ENCODE data around the gene RRAD.

The RRAD gene

GRCh38 chr16:66917741-66918140, 7.6 kb downstream of the RRAD start:
- DNase-seq (ENCODE audit: low read depth in 2 of 2, low spot score in 1 of 2), result no peak

- DNase-seq (ENCODE audit: low read depth in 2 of 2, low spot score in 1 of 2), result no peak
Observed at GRCh38 chr16:66916518-66916917, 8.8 kb downstream of the RRAD start.

GRCh38 chr16:66915041-66915440, 10.3 kb downstream of the RRAD start:
- DNase-seq (ENCODE audit: low read depth in 2 of 2, low spot score in 1 of 2), result no peak

GRCh38 chr16:66914541-66914940, 10.8 kb downstream of the RRAD start:
- no peak for DNase-seq (ENCODE audit: low read depth in 2 of 2, low spot score in 1 of 2)

- no peak for DNase-seq (ENCODE audit: low read depth in 2 of 2, low spot score in 1 of 2)
Observed at GRCh38 chr16:66913711-66914110, 11.6 kb downstream of the RRAD start.

- no peak for DNase-seq (ENCODE audit: low read depth in 2 of 2, low spot score in 1 of 2)
Observed at GRCh38 chr16:66913081-66913480, 12.3 kb downstream of the RRAD start.

GRCh38 chr16:66911801-66912200, 13.5 kb downstream of the RRAD start:
- no peak for DNase-seq (ENCODE audit: low read depth in 2 of 2, low spot score in 1 of 2)

GRCh38 chr16:66911112-66911511, 14.2 kb downstream of the RRAD start:
- DNase-seq (ENCODE audit: low read depth in 2 of 2, low spot score in 1 of 2), result no peak

- DNase-seq (ENCODE audit: low read depth in 2 of 2, low spot score in 1 of 2), result no peak
Observed at GRCh38 chr16:66910175-66910940, 15.0 kb downstream of the RRAD start.

- DNase-seq (ENCODE audit: low read depth in 2 of 2, low spot score in 1 of 2), result no peak
Observed at GRCh38 chr16:66908762-66909559, 16.4 kb downstream of the RRAD start.

- DNase-seq (ENCODE audit: low read depth in 2 of 2, low spot score in 1 of 2), result no peak
Observed at GRCh38 chr16:66908116-66908515, 17.2 kb downstream of the RRAD start.

- DNase-seq (ENCODE audit: low read depth in 2 of 2, low spot score in 1 of 2), result no peak
Observed at GRCh38 chr16:66906916-66907836, 18.2 kb downstream of the RRAD start.

- no peak for DNase-seq (ENCODE audit: low read depth in 2 of 2, low spot score in 1 of 2)
Observed at GRCh38 chr16:66905633-66906539, 19.4 kb downstream of the RRAD start.

GRCh38 chr16:66904846-66905632, 20.3 kb downstream of the RRAD start:
- DNase-seq (ENCODE audit: low read depth in 2 of 2, low spot score in 1 of 2), result no peak

- no peak for DNase-seq (ENCODE audit: low read depth in 2 of 2, low spot score in 1 of 2)
Observed at GRCh38 chr16:66904428-66904845, 20.9 kb downstream of the RRAD start.

GRCh38 chr16:66903544-66904427, 21.5 kb downstream of the RRAD start:
- DNase-seq (ENCODE audit: low read depth in 2 of 2, low spot score in 1 of 2), result no peak

GRCh38 chr16:66902648-66903543, 22.4 kb downstream of the RRAD start:
- DNase-seq (ENCODE audit: low read depth in 2 of 2, low spot score in 1 of 2), result no peak

- DNase-seq (ENCODE audit: low read depth in 2 of 2, low spot score in 1 of 2), result no peak
Observed at GRCh38 chr16:66901626-66902025, 23.7 kb downstream of the RRAD start.
